ENCODE measurements around the gene HIRA.
"Not testable (repeated sequence)": the region's sequence is repeated elsewhere in the genome, so short reads cannot be mapped to it uniquely, and the experiment has no call there.

HIRA gene

GRCh38 chr22:19325296-19325948 lies 106.1 kb downstream of the HIRA start:
- no peak for DNase-seq (ENCODE audit: low spot score)

- not testable (repeated sequence) for DNase-seq (ENCODE audit: low spot score)
Observed at GRCh38 chr22:19323420-19323819, 108.1 kb downstream of the HIRA start.

- DNase-seq (ENCODE audit: low spot score) = no peak
Observed at GRCh38 chr22:19321757-19322156, 109.8 kb downstream of the HIRA start.

GRCh38 chr22:19320136-19320535 lies 111.4 kb downstream of the HIRA start:
- DNase-seq (ENCODE audit: low spot score) = not testable (repeated sequence)

GRCh38 chr22:19319281-19319680 lies 112.3 kb downstream of the HIRA start:
- no peak for DNase-seq (ENCODE audit: low spot score)

GRCh38 chr22:19317865-19318264 lies 113.7 kb downstream of the HIRA start:
- DNase-seq (ENCODE audit: low spot score) = no peak

- DNase-seq (ENCODE audit: low spot score) = no peak
Observed at GRCh38 chr22:19307872-19308271, 123.7 kb downstream of the HIRA start.

GRCh38 chr22:19306535-19306934 lies 125.0 kb downstream of the HIRA start:
- not testable (repeated sequence) for DNase-seq (ENCODE audit: low spot score)

GRCh38 chr22:19304547-19304946 lies 127.0 kb downstream of the HIRA start:
- DNase-seq (ENCODE audit: low spot score) = no peak

GRCh38 chr22:19303785-19304184 lies 127.7 kb downstream of the HIRA start:
- DNase-seq (ENCODE audit: low spot score) = no peak

GRCh38 chr22:19295733-19296132 lies 135.8 kb downstream of the HIRA start:
- no peak for DNase-seq (ENCODE audit: low spot score)

GRCh38 chr22:19292458-19293230 lies 138.9 kb downstream of the HIRA start:
- DNase-seq (ENCODE audit: low spot score) = no peak

GRCh38 chr22:19291580-19292457 lies 139.7 kb downstream of the HIRA start, which contains the start of gene CLTCL1:
Gene CLTCL1 (minus strand): TSS chr22:19291719. CDS start chr22:19291641, 78 bp downstream.
- DNase-seq (ENCODE audit: low spot score) = peak; percentile 100

GRCh38 chr22:19291218-19291579 lies 140.3 kb downstream of the HIRA start:
- DNase-seq (ENCODE audit: low spot score) = peak; percentile 78

GRCh38 chr22:19290400-19291217 lies 140.9 kb downstream of the HIRA start:
- DNase-seq (ENCODE audit: low spot score) = no peak

GRCh38 chr22:19289475-19290161 lies 141.9 kb downstream of the HIRA start:
- no peak for DNase-seq (ENCODE audit: low spot score)

GRCh38 chr22:19287889-19288288 lies 143.6 kb downstream of the HIRA start:
- no peak for DNase-seq (ENCODE audit: low spot score)

- DNase-seq (ENCODE audit: low spot score) = no peak
Observed at GRCh38 chr22:19287076-19287707, 144.3 kb downstream of the HIRA start.

- DNase-seq (ENCODE audit: low spot score) = no peak
Observed at GRCh38 chr22:19285831-19286230, 145.7 kb downstream of the HIRA start.

All from D341Med (cell line).